SK-N-SH (cell line): ENCODE measurements around the gene ARMH4. TPM values are rescaled to one million over a fixed set of nuclear protein-coding genes. Genes with fewer than 3 reads are reported as not detected.

Experiments
- CTCF ChIA-PET: fragments of 300-600, 350-600 bp; formaldehyde crosslinking; extraction: SDS; loops from one replicate; lab custom pipeline; 2021; lab: Yijun Ruan, JAX
- POLR2A ChIA-PET: fragments of 350-600 bp; sonication (Branson Sonifier 250); formaldehyde crosslinking; extraction: SDS; loops from one replicate; lab custom pipeline; 2020; ENCODE audit warnings: antibody characterized with exemption, inconsistent platforms; lab: Yijun Ruan, JAX
- DNase-seq: peaks from one replicate; pipeline ENCODE4 v3.0.0; 2012
- H2AFZ ChIP-seq: fragments of 200-600 bp; sonication (generic); 2 replicates; pipeline ENCODE4 v1.8.1; 2016; ENCODE audit warnings: antibody characterized with exemption, mild to moderate bottlenecking, low read depth
- H3F3A ChIP-seq: fragments of 200-600 bp; sonication (generic); replicated peaks from 2 replicates; pipeline ENCODE3; 2016; ENCODE audit warnings: antibody characterized with exemption, mild to moderate bottlenecking; ENCODE audit not compliant: insufficient read depth
- H3K27ac ChIP-seq, 2 experiments: fragments of 200-500 bp in 1 of 2; fragments of 200-600 bp in 1 of 2; sonication (Bioruptor generic) in 1 of 2; sonication (generic), shearing (Covaris generic) in 1 of 2; 2 replicates each; pipeline versions ENCODE4 v1.5.1 to v1.6.1; 2014 to 2016; ENCODE audit warnings: low read depth in 2 of 2, inconsistent platforms in 1 of 2, low read length in 1 of 2, mild to moderate bottlenecking in 1 of 2, mixed read lengths in 1 of 2
- H3K27me3 ChIP-seq: fragments of 200-600 bp; sonication (generic), shearing (Covaris generic); 2 replicates; pipeline ENCODE4 v1.6.1; 2016; ENCODE audit warnings: mixed run types; ENCODE audit not compliant: insufficient read depth
- H3K36me3 ChIP-seq, 2 experiments: fragments of 200-500 bp in 1 of 2; fragments of 200-600 bp in 1 of 2; sonication (Bioruptor generic) in 1 of 2; sonication (generic) in 1 of 2; replicated peaks in 1 of 2; 2 replicates each; pipeline versions ENCODE3 to v1.5.1; 2014 to 2016; ENCODE audit warnings: low read length in 1 of 2, mild to moderate bottlenecking in 1 of 2; ENCODE audit not compliant: insufficient read depth in 2 of 2, control insufficient read depth in 1 of 2
- H3K4me1 ChIP-seq, 2 experiments: fragments of 200-500 bp in 1 of 2; fragments of 200-600 bp in 1 of 2; sonication (Bioruptor generic) in 1 of 2; sonication (generic), shearing (Covaris generic) in 1 of 2; 2 replicates each; pipeline versions ENCODE4 v1.5.1 to v1.6.1; 2014 to 2016; ENCODE audit warnings: low read depth in 1 of 2, low read length in 1 of 2, mixed run types in 1 of 2; ENCODE audit not compliant: insufficient read depth in 2 of 2, control insufficient read depth in 1 of 2
- H3K4me2 ChIP-seq: fragments of 200-600 bp; sonication (generic), shearing (Covaris generic); 2 replicates; pipeline ENCODE4 v1.6.1; 2017; ENCODE audit warnings: mixed run types
- H3K4me3 ChIP-seq, 2 experiments: fragments of 200-500 bp in 1 of 2; fragments of 200-600 bp in 1 of 2; sonication (Bioruptor generic) in 1 of 2; sonication (generic), shearing (Covaris generic) in 1 of 2; 2 replicates each; pipeline versions ENCODE4 v1.5.1 to v1.8.1; 2014 to 2016; ENCODE audit warnings: low read depth in 2 of 2, inconsistent platforms in 1 of 2, low read length in 1 of 2, mild to moderate bottlenecking in 1 of 2, mixed read lengths in 1 of 2, moderate library complexity in 1 of 2
- H3K79me2 ChIP-seq: fragments of 200-600 bp; sonication (generic); 2 replicates; pipeline ENCODE4 v1.8.1; 2017; ENCODE audit warnings: mild to moderate bottlenecking; ENCODE audit not compliant: insufficient read depth
- H3K9ac ChIP-seq: fragments of 200-600 bp; sonication (generic); 2 replicates; pipeline ENCODE4 v1.6.1; 2017; ENCODE audit warnings: mixed run types
- H3K9me2 ChIP-seq: fragments of 200-600 bp; sonication (generic); 2 replicates; pipeline ENCODE4 v1.6.1; 2017; ENCODE audit warnings: mixed run types
- H3K9me3 ChIP-seq: fragments of 200-600 bp; sonication (generic); 2 replicates; pipeline ENCODE4 v1.6.1; 2017; ENCODE audit warnings: mixed run types, mild to moderate bottlenecking, moderate library complexity
- H4K20me1 ChIP-seq: fragments of 200-600 bp; sonication (generic); 2 replicates; pipeline ENCODE4 v1.6.1; 2017; ENCODE audit warnings: mild to moderate bottlenecking, mixed run types; ENCODE audit not compliant: insufficient read depth
- FOXJ3 ChIP-seq: sonication (generic); formaldehyde crosslinking; IDR thresholded peaks from 2 replicates; pipeline ENCODE4 v1.5.1; 2020; ENCODE audit warnings: mild to moderate bottlenecking, missing genetic modification reagents
- FOXM1 ChIP-seq: IDR thresholded peaks from 2 replicates; pipeline ENCODE4 v1.4.0; 2012; ENCODE audit warnings: low read depth, mild to moderate bottlenecking
- NFIC ChIP-seq: IDR thresholded peaks from 2 replicates; pipeline ENCODE4 v1.4.0; 2012; ENCODE audit warnings: borderline replicate concordance
- POLR2AphosphoS5 ChIP-seq: IDR thresholded peaks from 2 replicates; pipeline ENCODE4 v1.6.1; 2012; ENCODE audit warnings: low read depth, low read length
- RAD21 ChIP-seq: IDR thresholded peaks from 2 replicates; pipeline ENCODE4 v1.6.1; 2012; ENCODE audit warnings: mild to moderate bottlenecking, low read length
- WGBS: methylation state at CpG from one replicate; pipeline ENCODE4 v1.1.6; 2017; ENCODE audit warnings: low lambda C conversion rate; 5-methylcytosine and 5-hydroxymethylcytosine counted together
- polyA plus RNA-seq, 3 experiments: library from polyadenylated mRNA; depleted of rRNA; stranded (reverse); fragments of >200 nt; gene quantifications; 2 replicates each; pipeline ENCODE4 v1.2.3, GENCODE V29; 2012
- TF ChIP-seq, protein P1 (sequence below): fragments of 150-350 bp; IDR thresholded peaks from 2 replicates; pipeline ENCODE4 v1.6.1; 2017; ENCODE audit warnings: antibody characterized with exemption, low read length, low read depth, borderline replicate concordance
- TF ChIP-seq, protein P2 (sequence below): IDR thresholded peaks from 2 replicates; pipeline ENCODE4 v1.4.0; 2012; ENCODE audit warnings: low read depth, borderline replicate concordance

The ARMH4 gene
- polyA plus RNA-seq, 1 of the 3 experiments (the other 2 are of a cell fraction): 0.39 TPM

DNA sequence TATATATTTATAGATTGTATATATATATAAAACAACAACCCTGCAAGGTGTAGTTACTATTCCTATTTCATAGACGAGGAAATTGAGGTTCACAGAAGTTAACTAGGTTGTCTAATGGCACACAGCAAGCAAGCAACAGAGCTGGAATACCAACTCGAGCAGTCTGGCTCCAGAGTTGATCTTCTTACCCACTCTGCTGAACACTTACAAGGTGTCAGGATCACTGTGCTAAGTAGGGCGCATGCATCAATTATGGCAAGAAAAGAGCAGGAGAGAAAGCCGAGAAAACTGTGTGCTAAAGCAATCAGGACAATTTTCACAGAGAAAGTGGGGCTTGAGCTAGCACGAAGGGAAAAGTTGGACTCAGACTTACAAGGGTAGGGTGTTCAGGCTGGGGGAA, 15.9 kb upstream of the ARMH4 start:
- Histone ChIP-seq H3K27ac (no peak overlapping the region), H4K20me1 (no peaks in the 10 kb centered on the region), H3K4me3 (no peak overlapping the region), H3K4me1 (peaks cover 3 to 4% of the 10 kb centered on the region in 2 experiments; a peak in 1 of 4 replicates), H3K79me2 (no peaks in the 10 kb centered on the region), H3F3A (no peaks in the 10 kb centered on the region), H3K36me3 (no peaks in the 10 kb centered on the region), H3K9me2 (no peaks in the 10 kb centered on the region), H3K9ac (no peak overlapping the region), H3K4me2 (no peak overlapping the region), H3K9me3 (no peaks in the 10 kb centered on the region), H3K27me3 (no peaks in the 10 kb centered on the region), H2AFZ (no peak overlapping the region)
- 34% methylated on average over 5 of the region's 5 CpGs for WGBS
- TF ChIP-seq RAD21: no peak
- no peak for TF ChIP-seq POLR2AphosphoS5
- no peak for TF ChIP-seq NFIC
- TF ChIP-seq FOXM1: no peak
- TF ChIP-seq, protein P1, sequence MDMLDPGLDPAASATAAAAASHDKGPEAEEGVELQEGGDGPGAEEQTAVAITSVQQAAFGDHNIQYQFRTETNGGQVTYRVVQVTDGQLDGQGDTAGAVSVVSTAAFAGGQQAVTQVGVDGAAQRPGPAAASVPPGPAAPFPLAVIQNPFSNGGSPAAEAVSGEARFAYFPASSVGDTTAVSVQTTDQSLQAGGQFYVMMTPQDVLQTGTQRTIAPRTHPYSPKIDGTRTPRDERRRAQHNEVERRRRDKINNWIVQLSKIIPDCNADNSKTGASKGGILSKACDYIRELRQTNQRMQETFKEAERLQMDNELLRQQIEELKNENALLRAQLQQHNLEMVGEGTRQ: no peak
- CTCF ChIA-PET: interaction anchor here (0.6 to 2.1 kb wide), 7 partner anchors 8 to 1283 kb away, joined by 3 to 11 read pairs (median 5); partner anchors contain the start of gene TOMM20L
- POLR2A ChIA-PET: no interaction called here
- no peak for DNase-seq

DNA sequence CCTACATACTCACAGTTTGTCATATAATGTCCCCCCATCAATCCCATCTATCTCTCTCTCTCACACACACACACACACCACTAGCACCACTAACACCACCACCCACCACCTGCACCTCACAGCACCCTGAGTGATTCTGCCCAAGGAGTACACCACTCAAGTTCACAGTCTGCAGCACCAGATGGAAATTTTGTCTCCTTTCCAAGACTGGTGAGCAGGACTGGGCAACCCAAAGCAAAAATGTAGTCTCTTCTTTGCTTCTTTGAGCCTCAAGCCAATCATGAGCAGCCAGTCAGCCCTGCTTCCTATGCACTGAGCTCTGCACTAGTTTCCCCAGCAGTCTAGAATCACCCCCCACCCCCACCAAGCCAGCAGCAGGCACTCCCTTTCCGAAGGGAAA, 15.0 kb upstream of the ARMH4 start:
- 8% methylated on average over 1 of the region's 1 CpG for WGBS
- Histone ChIP-seq H3K36me3 (no peaks in the 10 kb centered on the region), H2AFZ (no peak overlapping the region), H3K27me3 (no peaks in the 10 kb centered on the region), H3F3A (no peaks in the 10 kb centered on the region), H4K20me1 (no peaks in the 10 kb centered on the region), H3K4me1 (peaks cover 3 to 4% of the 10 kb centered on the region in 2 experiments; a peak in 1 of 4 replicates), H3K27ac (no peak overlapping the region), H3K4me3 (no peak overlapping the region), H3K4me2 (no peak overlapping the region), H3K9me3 (no peaks in the 10 kb centered on the region), H3K79me2 (no peaks in the 10 kb centered on the region), H3K9ac (no peak overlapping the region), H3K9me2 (no peaks in the 10 kb centered on the region)
- no peak for DNase-seq
- ChIA-PET POLR2A (no interaction called here), CTCF (interaction anchor here (0.6 to 3.5 kb wide), 10 partner anchors 8 to 1139 kb away, joined by 3 to 10 read pairs (median 4); partner anchors contain the start of gene TOMM20L)
- TF ChIP-seq, protein P2, sequence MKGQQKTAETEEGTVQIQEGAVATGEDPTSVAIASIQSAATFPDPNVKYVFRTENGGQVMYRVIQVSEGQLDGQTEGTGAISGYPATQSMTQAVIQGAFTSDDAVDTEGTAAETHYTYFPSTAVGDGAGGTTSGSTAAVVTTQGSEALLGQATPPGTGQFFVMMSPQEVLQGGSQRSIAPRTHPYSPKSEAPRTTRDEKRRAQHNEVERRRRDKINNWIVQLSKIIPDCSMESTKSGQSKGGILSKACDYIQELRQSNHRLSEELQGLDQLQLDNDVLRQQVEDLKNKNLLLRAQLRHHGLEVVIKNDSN: no peak
- no peak for TF ChIP-seq FOXJ3
